GM18511 (cell line): Measurements from ENCODE around the gene MYL9.

Experiments
- ATAC-seq: cut with Tn5 transposase; IDR thresholded peaks from one replicate; pipeline ENCODE4 v1.9.1; 2021; ENCODE audit warnings: mild to moderate bottlenecking, moderate library complexity; ENCODE audit not compliant: unreplicated experiment

MYL9 gene

GRCh38 chr20:36525620-36526365 is 15.5 kb upstream of the MYL9 start:
- no peak for ATAC-seq

- ATAC-seq, result no peak
Observed at GRCh38 chr20:36526521-36527011, 14.8 kb upstream of the MYL9 start.

- no peak for ATAC-seq
Observed at GRCh38 chr20:36527331-36528125, 13.8 kb upstream of the MYL9 start.

GRCh38 chr20:36528176-36528874 is 13.0 kb upstream of the MYL9 start:
- no peak for ATAC-seq

GRCh38 chr20:36528875-36529417 is 12.4 kb upstream of the MYL9 start:
- no peak for ATAC-seq

- ATAC-seq, result no peak
Observed at GRCh38 chr20:36532388-36532787, 8.9 kb upstream of the MYL9 start.

- ATAC-seq, result no peak
Observed at GRCh38 chr20:36532822-36533221, 8.5 kb upstream of the MYL9 start.

GRCh38 chr20:36538026-36538722 is 3.1 kb upstream of the MYL9 start:
- no peak for ATAC-seq

- no peak for ATAC-seq
Observed at GRCh38 chr20:36540551-36541211, 638 bp upstream of the MYL9 start.

GRCh38 chr20:36541768-36542488 is 609 bp downstream of the MYL9 start:
- ATAC-seq, result no peak

- no peak for ATAC-seq
Observed at GRCh38 chr20:36542516-36543183, 1.3 kb downstream of the MYL9 start.

- ATAC-seq, result no peak
Observed at GRCh38 chr20:36543184-36544133, 2.1 kb downstream of the MYL9 start.

GRCh38 chr20:36544134-36545018 is 3.1 kb downstream of the MYL9 start:
- ATAC-seq, result no peak

GRCh38 chr20:36546111-36546736 is 4.9 kb downstream of the MYL9 start:
- no peak for ATAC-seq

- no peak for ATAC-seq
Observed at GRCh38 chr20:36547186-36548005, 6.1 kb downstream of the MYL9 start.

GRCh38 chr20:36548006-36548315 is 6.6 kb downstream of the MYL9 start:
- ATAC-seq, result no peak
